ENCODE data around the gene PKN1.

DNA sequence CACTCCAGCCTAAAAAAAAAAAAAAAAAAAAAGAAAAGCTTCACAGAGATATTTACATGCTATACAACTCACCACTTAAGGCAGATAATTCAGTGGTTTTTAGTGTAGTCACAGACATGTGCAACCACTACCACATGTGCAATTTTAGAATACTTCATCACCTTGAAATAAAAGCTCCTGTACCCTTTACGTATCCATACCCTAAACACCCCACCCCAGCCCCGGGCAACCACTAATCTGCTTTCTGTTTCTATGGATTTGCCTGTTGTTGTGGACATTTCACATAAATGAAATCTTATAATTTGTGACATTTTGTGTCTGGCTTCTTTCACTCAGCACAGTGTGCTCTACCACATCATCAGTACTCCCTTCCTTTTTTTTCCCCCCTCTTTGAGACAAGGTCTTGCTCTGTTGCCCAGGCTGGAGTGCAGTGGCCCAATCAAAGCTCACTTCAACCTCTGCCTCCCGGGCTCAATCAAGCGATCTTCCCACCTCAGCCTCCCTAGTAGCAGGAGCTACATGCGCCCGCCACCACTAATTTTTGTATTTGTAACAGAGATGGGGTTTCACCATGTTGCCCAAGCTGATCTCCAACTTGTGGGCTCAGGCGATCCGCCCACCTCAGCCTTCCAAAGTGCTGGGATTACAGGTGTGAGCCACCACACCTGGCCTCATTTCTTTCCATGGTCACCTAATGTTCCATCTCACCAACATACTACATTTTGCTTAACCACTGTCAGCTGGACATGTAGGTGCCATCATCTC is 18.0 kb upstream of the PKN1 start:
- TF ChIP-seq MXI1 (IDR thresholded peaks at IDR 0.05; ENCODE audit: low read depth, low read length): no peak
- no peak for TF ChIP-seq EED (IDR thresholded peaks at IDR 0.05; ENCODE audit: low read depth)
- no peak for TF ChIP-seq CEBPB (IDR thresholded peaks at IDR 0.05; ENCODE audit: borderline replicate concordance in 1 of 2, low read depth in 2 of 2, low read length in 2 of 2)
- TF ChIP-seq PAX8 (IDR thresholded peaks at IDR 0.05): no peak
- TF ChIP-seq SIN3A (IDR thresholded peaks at IDR 0.05; ENCODE audit: low read depth, low read length): no peak
- TF ChIP-seq SP1 (IDR thresholded peaks at IDR 0.05; ENCODE audit: low read depth, low read length): no peak
- TF ChIP-seq SMC3 (IDR thresholded peaks at IDR 0.05; ENCODE audit: borderline replicate concordance, low read length): no peak
- TF ChIP-seq POLR2AphosphoS5 (IDR thresholded peaks at IDR 0.05; ENCODE audit: low read length): no peak
- TF ChIP-seq, protein P1, sequence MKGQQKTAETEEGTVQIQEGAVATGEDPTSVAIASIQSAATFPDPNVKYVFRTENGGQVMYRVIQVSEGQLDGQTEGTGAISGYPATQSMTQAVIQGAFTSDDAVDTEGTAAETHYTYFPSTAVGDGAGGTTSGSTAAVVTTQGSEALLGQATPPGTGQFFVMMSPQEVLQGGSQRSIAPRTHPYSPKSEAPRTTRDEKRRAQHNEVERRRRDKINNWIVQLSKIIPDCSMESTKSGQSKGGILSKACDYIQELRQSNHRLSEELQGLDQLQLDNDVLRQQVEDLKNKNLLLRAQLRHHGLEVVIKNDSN (IDR thresholded peaks at IDR 0.05; ENCODE audit: borderline replicate concordance, extremely low read length, insufficient read depth, low read depth, low read length): no peak
- TF ChIP-seq, protein P2, sequence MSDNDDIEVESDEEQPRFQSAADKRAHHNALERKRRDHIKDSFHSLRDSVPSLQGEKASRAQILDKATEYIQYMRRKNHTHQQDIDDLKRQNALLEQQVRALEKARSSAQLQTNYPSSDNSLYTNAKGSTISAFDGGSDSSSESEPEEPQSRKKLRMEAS (IDR thresholded peaks at IDR 0.05; ENCODE audit: low read depth, low read length): no peak
- no peak for TF ChIP-seq EP300 (IDR thresholded peaks at IDR 0.05; ENCODE audit: borderline replicate concordance in 1 of 2, control insufficient read depth in 1 of 2, low read depth in 2 of 2, low read length in 2 of 2)
- TF ChIP-seq POLR2A (IDR thresholded peaks at IDR 0.05; ENCODE audit: low read depth, low read length): no peak
- TF ChIP-seq MEF2A (IDR thresholded peaks at IDR 0.05; ENCODE audit: insufficient read depth, low read depth, low read length): no peak

All from GM12878 (cell line).